Keratinocyte (primary cell): ENCODE results near the gene AHRR.

Experiments used
- EZH2 ChIP-seq: IDR thresholded peaks from one replicate; pipeline ENCODE4 v1.6.1; 2012; ENCODE audit warnings: inconsistent platforms, mild to moderate bottlenecking, low read length, moderate library complexity
- TF ChIP-seq, protein P1 (sequence below), 3 experiments: IDR thresholded peaks in 1 of 3; conservative IDR thresholded peaks in 1 of 3; optimal IDR thresholded peaks in 1 of 3; 2 replicates in 2 of 3; 3 replicates in 1 of 3; pipeline versions ENCODE3 to v1.5.1; 2011; ENCODE audit warnings: low read length in 3 of 3, mild to moderate bottlenecking in 3 of 3, moderate library complexity in 2 of 3, control low read depth in 1 of 3, inconsistent platforms in 1 of 3; ENCODE audit not compliant: insufficient read depth in 2 of 3; ENCODE audit errors: extremely low read depth in 1 of 3

DNA sequence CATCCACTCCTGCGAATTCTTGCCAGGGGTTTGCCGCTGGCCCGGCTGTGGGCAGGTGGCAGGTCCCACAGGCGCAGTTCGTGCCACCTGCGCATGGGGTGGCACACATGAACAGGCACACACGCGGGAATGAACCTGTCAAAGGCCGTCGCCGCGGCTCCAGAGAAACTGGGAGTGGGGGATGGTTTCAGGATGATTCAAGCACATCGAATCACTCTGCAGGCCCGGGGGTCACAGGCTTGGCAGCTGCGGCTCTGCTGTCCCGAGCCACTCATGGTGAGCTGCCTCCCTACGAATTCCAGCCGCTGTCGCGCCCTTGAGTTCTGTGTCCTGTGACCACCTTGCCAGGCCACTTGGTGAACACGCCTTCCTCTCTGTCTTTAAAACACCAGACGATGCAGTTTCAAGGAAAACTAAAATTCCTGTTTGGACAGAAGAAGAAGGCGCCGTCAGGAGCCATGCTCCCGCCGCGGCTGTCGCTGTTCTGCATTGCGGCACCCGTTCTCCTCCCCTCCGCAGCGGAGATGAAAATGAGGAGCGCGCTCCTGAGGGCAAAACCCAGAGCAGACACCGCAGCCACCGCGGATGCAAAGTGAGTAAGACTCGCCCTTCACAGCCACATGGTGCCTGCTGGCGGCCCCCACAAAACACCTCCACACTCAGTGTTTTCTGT, 106.0 kb downstream of the AHRR start:
- TF ChIP-seq, protein P1, sequence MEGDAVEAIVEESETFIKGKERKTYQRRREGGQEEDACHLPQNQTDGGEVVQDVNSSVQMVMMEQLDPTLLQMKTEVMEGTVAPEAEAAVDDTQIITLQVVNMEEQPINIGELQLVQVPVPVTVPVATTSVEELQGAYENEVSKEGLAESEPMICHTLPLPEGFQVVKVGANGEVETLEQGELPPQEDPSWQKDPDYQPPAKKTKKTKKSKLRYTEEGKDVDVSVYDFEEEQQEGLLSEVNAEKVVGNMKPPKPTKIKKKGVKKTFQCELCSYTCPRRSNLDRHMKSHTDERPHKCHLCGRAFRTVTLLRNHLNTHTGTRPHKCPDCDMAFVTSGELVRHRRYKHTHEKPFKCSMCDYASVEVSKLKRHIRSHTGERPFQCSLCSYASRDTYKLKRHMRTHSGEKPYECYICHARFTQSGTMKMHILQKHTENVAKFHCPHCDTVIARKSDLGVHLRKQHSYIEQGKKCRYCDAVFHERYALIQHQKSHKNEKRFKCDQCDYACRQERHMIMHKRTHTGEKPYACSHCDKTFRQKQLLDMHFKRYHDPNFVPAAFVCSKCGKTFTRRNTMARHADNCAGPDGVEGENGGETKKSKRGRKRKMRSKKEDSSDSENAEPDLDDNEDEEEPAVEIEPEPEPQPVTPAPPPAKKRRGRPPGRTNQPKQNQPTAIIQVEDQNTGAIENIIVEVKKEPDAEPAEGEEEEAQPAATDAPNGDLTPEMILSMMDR (optimal IDR thresholded peaks at IDR 0.05 in 1 of 3, IDR thresholded peaks at IDR 0.05 in 1 of 3, conservative IDR thresholded peaks at IDR 0.05 in 1 of 3; ENCODE audit: extremely low read depth in 1 of 3, insufficient read depth in 2 of 3, low read length in 3 of 3): no peak
- TF ChIP-seq EZH2: no peak
